Panc1 (cell line): ENCODE data around the gene NUP210L. TPM values are rescaled to one million over a fixed set of nuclear protein-coding genes. Genes with fewer than 3 reads are reported as not detected.
A peak's percentile ranks its signal among the peaks of the same experiment; 100 is the strongest.

ENCODE experiments used
- ATAC-seq: fragments of 200-7000 bp; cut with Tn5 transposase; 2 replicates; pipeline ENCODE4 v1.9.1; 2020; ENCODE audit warnings: mild to moderate bottlenecking, moderate library complexity
- BruUV-seq: library from RNA; stranded (reverse); fragments of 400-500 nt; replicated peaks from 2 replicates; lab custom pipeline; 2021; lab: Mats Ljungman, UMichigan
- CTCF ChIA-PET: fragments of 300-600 bp; sonication (Branson Sonifier 250); formaldehyde crosslinking; loops from one replicate; lab custom pipeline; 2022; ENCODE audit warnings: antibody characterized with exemption; lab: Charles Lee
- POLR2A ChIA-PET: fragments of 300-600 bp; sonication (Branson Sonifier 250); formaldehyde crosslinking; loops from one replicate; lab custom pipeline; 2022; ENCODE audit warnings: antibody characterized with exemption; lab: Charles Lee
- DNase-seq: peaks from one replicate; pipeline ENCODE4 v3.0.0-alpha.2; 2010; ENCODE audit warnings: low read depth, low spot score
- H3K27ac ChIP-seq: 2 replicates; pipeline ENCODE4 v1.5.1; 2011; ENCODE audit warnings: mild to moderate bottlenecking, low read length, inconsistent platforms
- H3K27me3 ChIP-seq: fragments of 200-500 bp; sonication (Bioruptor generic); 2 replicates; pipeline ENCODE4 v1.6.0; 2014; ENCODE audit warnings: low read length, inconsistent platforms; ENCODE audit not compliant: control insufficient read depth, insufficient read depth
- H3K36me3 ChIP-seq: fragments of 200-500 bp; sonication (Bioruptor generic); 2 replicates; pipeline ENCODE4 v1.5.1; 2014; ENCODE audit warnings: inconsistent platforms, mild to moderate bottlenecking, low read length, moderate library complexity; ENCODE audit not compliant: control insufficient read depth, insufficient read depth
- H3K4me1 ChIP-seq: 2 replicates; pipeline ENCODE4 v1.5.1; 2011; ENCODE audit warnings: inconsistent platforms, mild to moderate bottlenecking, low read length, moderate library complexity; ENCODE audit not compliant: control insufficient read depth, insufficient read depth
- H3K4me3 ChIP-seq, 2 experiments: 2 replicates each; pipeline ENCODE4 v1.5.1; 2011 to 2012; ENCODE audit warnings: low read depth in 2 of 2, low read length in 2 of 2, mild to moderate bottlenecking in 2 of 2, inconsistent platforms in 1 of 2, moderate library complexity in 1 of 2
- H3K9me3 ChIP-seq: fragments of 200-500 bp; sonication (Bioruptor generic); 2 replicates; pipeline ENCODE4 v1.5.1; 2014; ENCODE audit warnings: low read depth, mild to moderate bottlenecking, inconsistent platforms, low read length, moderate library complexity; ENCODE audit not compliant: control insufficient read depth, insufficient read depth
- POLR2AphosphoS5 ChIP-seq: IDR thresholded peaks from 2 replicates; pipeline ENCODE4 v1.6.1; 2012; ENCODE audit warnings: mild to moderate bottlenecking, low read depth, low read length, moderate library complexity
- SIN3A ChIP-seq: IDR thresholded peaks from 2 replicates; pipeline ENCODE4 v1.6.1; 2012; ENCODE audit warnings: low read depth, mild to moderate bottlenecking, low read length, moderate library complexity, borderline replicate concordance; ENCODE audit not compliant: insufficient read depth
- TCF7L2 ChIP-seq: IDR thresholded peaks from 2 replicates; pipeline ENCODE4 v1.6.1; 2011; ENCODE audit warnings: mild to moderate bottlenecking, low read depth, low read length, inconsistent platforms
- in situ Hi-C: cut with HindIII; loops from 2 replicates; pipeline ENCODE4 v1.10.0; 2016; ENCODE audit warnings: low sequenced_read_pairs, low pct_unique_long_range_greater_than_20kb
- intact Hi-C: fragments of 100-400 bp; cut with micrococcal nuclease; formaldehyde crosslinking; loops from one replicate; pipeline ENCODE4 v1.10.0; 2022; ENCODE audit not compliant: unreplicated experiment
- total RNA-seq: library from RNA; stranded (reverse); gene quantifications from one replicate; pipeline ENCODE4 v1.2.1, GENCODE V29; 2021; ENCODE audit not compliant: unreplicated experiment
- TF ChIP-seq, protein P1 (sequence below), 2 experiments: IDR thresholded peaks; 2 replicates each; pipeline ENCODE4 v1.6.1; 2011 to 2012; ENCODE audit warnings: low read depth in 2 of 2, control low read depth in 1 of 2, low read length in 1 of 2, mild to moderate bottlenecking in 1 of 2, moderate library complexity in 1 of 2; ENCODE audit not compliant: insufficient read depth in 1 of 2
- TF ChIP-seq, protein P2 (sequence below): fragments of 450-650 bp; IDR thresholded peaks from 2 replicates; pipeline ENCODE4 v1.5.1; 2017; ENCODE audit warnings: mild to moderate bottlenecking

NUP210L gene
- total RNA-seq, 1 experiment from 2014 or later = 0.05 TPM

DNA sequence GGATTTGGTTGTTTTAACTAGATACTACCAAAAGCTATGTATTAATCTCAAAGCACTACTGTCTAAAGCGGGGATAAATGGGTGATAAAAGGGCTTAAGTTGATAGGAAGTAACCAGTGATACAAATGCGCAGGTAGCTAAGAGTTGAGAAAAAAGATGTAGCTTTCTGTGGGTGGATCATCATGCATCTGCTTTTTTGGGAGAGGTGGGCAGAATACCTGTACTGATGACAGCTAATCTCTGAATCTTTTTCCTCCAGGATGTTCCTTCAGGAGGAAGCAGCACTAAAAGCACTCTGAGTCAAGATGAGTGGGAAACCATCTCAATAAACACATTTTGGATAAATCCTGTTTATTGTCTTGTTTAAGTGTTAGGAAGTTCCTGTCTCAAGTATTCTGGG, 163.1 kb downstream of the NUP210L start:
- in situ Hi-C loops = no loop called here
- ATAC-seq = no peak
- ChIA-PET CTCF (no interaction called here), POLR2A (no interaction called here)
- H3K27me3 ChIP-seq = no peaks in the 10 kb centered on the region
- peaks cover 18% of the 10 kb centered on the region for H3K36me3 ChIP-seq
- peaks cover 12% of the 10 kb centered on the region for H3K4me1 ChIP-seq
- H3K27ac ChIP-seq = peak overlapping the region; percentile 97
- H3K4me3 ChIP-seq = peak overlapping the region; percentile 87 to 92
- no peaks in the 10 kb centered on the region for H3K9me3 ChIP-seq
- intact Hi-C loops = no loop called here
- TF ChIP-seq POLR2AphosphoS5 (no peak), TCF7L2 (no peak), SIN3A (no peak)
- TF ChIP-seq, protein P1, sequence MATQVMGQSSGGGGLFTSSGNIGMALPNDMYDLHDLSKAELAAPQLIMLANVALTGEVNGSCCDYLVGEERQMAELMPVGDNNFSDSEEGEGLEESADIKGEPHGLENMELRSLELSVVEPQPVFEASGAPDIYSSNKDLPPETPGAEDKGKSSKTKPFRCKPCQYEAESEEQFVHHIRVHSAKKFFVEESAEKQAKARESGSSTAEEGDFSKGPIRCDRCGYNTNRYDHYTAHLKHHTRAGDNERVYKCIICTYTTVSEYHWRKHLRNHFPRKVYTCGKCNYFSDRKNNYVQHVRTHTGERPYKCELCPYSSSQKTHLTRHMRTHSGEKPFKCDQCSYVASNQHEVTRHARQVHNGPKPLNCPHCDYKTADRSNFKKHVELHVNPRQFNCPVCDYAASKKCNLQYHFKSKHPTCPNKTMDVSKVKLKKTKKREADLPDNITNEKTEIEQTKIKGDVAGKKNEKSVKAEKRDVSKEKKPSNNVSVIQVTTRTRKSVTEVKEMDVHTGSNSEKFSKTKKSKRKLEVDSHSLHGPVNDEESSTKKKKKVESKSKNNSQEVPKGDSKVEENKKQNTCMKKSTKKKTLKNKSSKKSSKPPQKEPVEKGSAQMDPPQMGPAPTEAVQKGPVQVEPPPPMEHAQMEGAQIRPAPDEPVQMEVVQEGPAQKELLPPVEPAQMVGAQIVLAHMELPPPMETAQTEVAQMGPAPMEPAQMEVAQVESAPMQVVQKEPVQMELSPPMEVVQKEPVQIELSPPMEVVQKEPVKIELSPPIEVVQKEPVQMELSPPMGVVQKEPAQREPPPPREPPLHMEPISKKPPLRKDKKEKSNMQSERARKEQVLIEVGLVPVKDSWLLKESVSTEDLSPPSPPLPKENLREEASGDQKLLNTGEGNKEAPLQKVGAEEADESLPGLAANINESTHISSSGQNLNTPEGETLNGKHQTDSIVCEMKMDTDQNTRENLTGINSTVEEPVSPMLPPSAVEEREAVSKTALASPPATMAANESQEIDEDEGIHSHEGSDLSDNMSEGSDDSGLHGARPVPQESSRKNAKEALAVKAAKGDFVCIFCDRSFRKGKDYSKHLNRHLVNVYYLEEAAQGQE (IDR thresholded peaks at IDR 0.05; ENCODE audit: insufficient read depth in 1 of 2, low read depth in 2 of 2, low read length in 1 of 2) = no peak
- TF ChIP-seq, protein P2, sequence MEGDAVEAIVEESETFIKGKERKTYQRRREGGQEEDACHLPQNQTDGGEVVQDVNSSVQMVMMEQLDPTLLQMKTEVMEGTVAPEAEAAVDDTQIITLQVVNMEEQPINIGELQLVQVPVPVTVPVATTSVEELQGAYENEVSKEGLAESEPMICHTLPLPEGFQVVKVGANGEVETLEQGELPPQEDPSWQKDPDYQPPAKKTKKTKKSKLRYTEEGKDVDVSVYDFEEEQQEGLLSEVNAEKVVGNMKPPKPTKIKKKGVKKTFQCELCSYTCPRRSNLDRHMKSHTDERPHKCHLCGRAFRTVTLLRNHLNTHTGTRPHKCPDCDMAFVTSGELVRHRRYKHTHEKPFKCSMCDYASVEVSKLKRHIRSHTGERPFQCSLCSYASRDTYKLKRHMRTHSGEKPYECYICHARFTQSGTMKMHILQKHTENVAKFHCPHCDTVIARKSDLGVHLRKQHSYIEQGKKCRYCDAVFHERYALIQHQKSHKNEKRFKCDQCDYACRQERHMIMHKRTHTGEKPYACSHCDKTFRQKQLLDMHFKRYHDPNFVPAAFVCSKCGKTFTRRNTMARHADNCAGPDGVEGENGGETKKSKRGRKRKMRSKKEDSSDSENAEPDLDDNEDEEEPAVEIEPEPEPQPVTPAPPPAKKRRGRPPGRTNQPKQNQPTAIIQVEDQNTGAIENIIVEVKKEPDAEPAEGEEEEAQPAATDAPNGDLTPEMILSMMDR = no peak
- BruUV-seq = no TSS peak
- DNase-seq = no peak

DNA sequence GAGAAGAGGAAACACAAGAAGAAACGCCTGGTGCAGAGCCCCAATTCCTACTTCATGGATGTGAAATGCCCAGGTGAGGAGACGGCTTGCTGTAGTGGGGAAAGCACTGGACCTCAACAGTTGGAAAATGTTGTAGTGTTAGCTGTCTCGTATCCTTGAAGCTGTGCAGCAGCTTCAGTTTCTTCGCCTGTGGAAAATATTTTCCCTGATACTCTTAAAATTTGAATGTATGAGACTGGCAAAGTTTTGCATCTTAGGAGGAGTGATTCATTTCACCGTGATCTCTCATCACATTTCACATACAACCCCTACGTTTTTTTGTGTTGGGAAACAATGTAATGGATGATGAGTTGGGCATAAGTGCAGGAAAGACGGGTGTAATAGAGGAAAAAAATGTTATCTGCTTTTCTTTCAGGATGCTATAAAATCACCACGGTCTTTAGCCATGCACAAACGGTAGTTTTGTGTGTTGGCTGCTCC, 163.7 kb downstream of the NUP210L start:
- Histone ChIP-seq H3K36me3 (peaks cover 18% of the 10 kb centered on the region), H3K4me3 (peak overlapping the region; percentile 87 to 92), H3K27me3 (no peaks in the 10 kb centered on the region), H3K9me3 (no peaks in the 10 kb centered on the region), H3K4me1 (peaks cover 12% of the 10 kb centered on the region), H3K27ac (peak overlapping the region; percentile 97)
- ChIA-PET POLR2A (interaction anchor here (0.7 to 1.3 kb wide), 2 partner anchors 14 to 28 kb away, joined by 3 read pairs; partner anchors contain the start of gene JTB), CTCF (no interaction called here)
- DNase-seq (no peak), ATAC-seq (no peak)
- TF ChIP-seq, protein P2 = no peak
- TF ChIP-seq, protein P1 (IDR thresholded peaks at IDR 0.05; ENCODE audit: insufficient read depth in 1 of 2, low read depth in 2 of 2, low read length in 1 of 2) = no peak
- TF ChIP-seq TCF7L2 (no peak), POLR2AphosphoS5 (no peak), SIN3A (no peak)
- in situ Hi-C loops (no loop called here), intact Hi-C loops (no loop called here)
- no TSS peak for BruUV-seq
